Kidney (tissue), 14 donors: ENCODE data around the gene JMJD1C. TPM values are rescaled to one million over a fixed set of nuclear protein-coding genes. Genes with fewer than 3 reads are reported as not detected.

Experiments used
- DNase-seq, 5 donors: peaks; one replicate each; pipeline ENCODE4 v3.0.0-alpha.2; 2013 to 2020
- FAIRE-seq: peaks from 2 replicates; lab custom pipeline; 2012; peaks lifted over from hg19 to GRCh38; lab: Jason Lieb, UNC
- H3K27ac ChIP-seq, 2 donors: one replicate each; pipeline ENCODE4 v1.7.0; 2013; ENCODE audit warnings: low read depth in 2 of 2, low read length in 2 of 2, inconsistent platforms in 1 of 2
- H3K27me3 ChIP-seq: one replicate; pipeline ENCODE4 v1.7.1; 2013; ENCODE audit warnings: low read length, inconsistent platforms; ENCODE audit not compliant: control insufficient read depth, insufficient read depth
- H3K36me3 ChIP-seq, 3 donors: one replicate each; pipeline versions ENCODE4 v1.7.0 to v1.7.1; 2013; ENCODE audit warnings: low read length in 3 of 3, control low read depth in 1 of 3, inconsistent platforms in 1 of 3; ENCODE audit not compliant: insufficient read depth in 3 of 3, control insufficient read depth in 2 of 3
- H3K4me1 ChIP-seq, 3 donors: one replicate each; pipeline versions ENCODE4 v1.7.0 to v1.7.1; 2013; ENCODE audit warnings: low read length in 3 of 3, inconsistent platforms in 1 of 3, low read depth in 1 of 3; ENCODE audit not compliant: control insufficient read depth in 2 of 3, insufficient read depth in 2 of 3
- H3K4me3 ChIP-seq, 3 donors: one replicate each; pipeline versions ENCODE4 v1.7.0 to v1.8.1; 2013; ENCODE audit warnings: low read length in 3 of 3, control low read depth in 1 of 3, inconsistent platforms in 1 of 3
- H3K9ac ChIP-seq, 3 donors: one replicate each; pipeline versions ENCODE4 v1.7.0 to v1.7.1; 2013; ENCODE audit warnings: low read length in 3 of 3, control low read depth in 1 of 3, inconsistent platforms in 1 of 3
- H3K9me3 ChIP-seq, 3 donors: one replicate each; pipeline versions ENCODE4 v1.7.0 to v1.7.1; 2013; ENCODE audit warnings: low read length in 3 of 3, control low read depth in 1 of 3, inconsistent platforms in 1 of 3; ENCODE audit not compliant: control insufficient read depth in 2 of 3, insufficient read depth in 1 of 3
- intact Hi-C: fragments of 100-400 bp; cut with DNase I; formaldehyde crosslinking; loops from one replicate; pipeline ENCODE4 v1.11.1; 2022
- polyA plus RNA-seq: library from polyadenylated mRNA; stranded (reverse); fragments of 350-450 nt; fragmentation: Illumina TruSeq; extraction: RNeasy Lipid Tissue Mini Kit (QIAGEN cat#74804); gene quantifications from one replicate; pipeline ENCODE4 v1.2.3, GENCODE V29; 2014; ENCODE audit warnings: low read depth, low replicate concordance; ENCODE audit not compliant: insufficient read depth
- total RNA-seq: library from RNA; stranded (reverse); fragmentation: NEBNext Ultra II Directional; extraction: Animal tissue kit (Norgen Biotek cat#: 25700); gene quantifications from one replicate; pipeline ENCODE4 v1.2.1, GENCODE V29; 2021
- TF ChIP-seq, protein P1 (sequence below): IDR thresholded peaks from 3 replicates; pipeline ENCODE4 v1.5.1; 2012; ENCODE audit warnings: mild to moderate bottlenecking, moderate library complexity, borderline replicate concordance; ENCODE audit not compliant: insufficient read depth; ENCODE audit errors: extremely low read depth
- donor health status: control.
- donor health status: control.
- donor health status: control.
- donor health status: control.
- donor health status: control.
- donor health status: DM: yes; HTN: yes; CAD: no.
- donor health status: Normal renal cell carcinoma (clear cell type).

Gene JMJD1C
- total and polyA plus RNA-seq, 2 donors from 2014 or later: 18.9 to 92.9 TPM

DNA sequence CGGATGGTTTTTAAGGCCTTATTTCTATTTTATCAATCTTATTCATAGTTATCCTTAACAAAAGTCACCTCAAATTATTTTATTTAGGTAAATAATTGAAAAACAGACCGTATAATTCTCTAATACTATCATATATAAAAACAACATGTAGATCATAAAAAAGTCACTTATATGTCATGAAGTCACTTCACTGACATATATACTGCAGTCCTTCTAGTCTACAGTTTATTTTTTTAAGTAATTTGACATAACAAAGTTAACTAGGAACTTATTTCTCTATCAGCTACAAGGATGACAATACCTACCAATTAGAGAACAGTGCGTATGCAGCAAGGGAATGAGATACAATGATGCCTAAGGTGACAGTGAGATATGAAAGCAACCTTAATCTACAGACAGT, 26.2 kb downstream of the JMJD1C start:
- FAIRE-seq: no peak
- intact Hi-C loops: no loop called here
- Histone ChIP-seq H3K4me1 (no peaks in the 10 kb centered on the region), H3K9me3 (no peaks in the 10 kb centered on the region), H3K9ac (no peak overlapping the region), H3K36me3 (no peaks in the 10 kb centered on the region), H3K27ac (no peak overlapping the region), H3K27me3 (no peaks in the 10 kb centered on the region), H3K4me3 (no peak overlapping the region)
- TF ChIP-seq, protein P1, sequence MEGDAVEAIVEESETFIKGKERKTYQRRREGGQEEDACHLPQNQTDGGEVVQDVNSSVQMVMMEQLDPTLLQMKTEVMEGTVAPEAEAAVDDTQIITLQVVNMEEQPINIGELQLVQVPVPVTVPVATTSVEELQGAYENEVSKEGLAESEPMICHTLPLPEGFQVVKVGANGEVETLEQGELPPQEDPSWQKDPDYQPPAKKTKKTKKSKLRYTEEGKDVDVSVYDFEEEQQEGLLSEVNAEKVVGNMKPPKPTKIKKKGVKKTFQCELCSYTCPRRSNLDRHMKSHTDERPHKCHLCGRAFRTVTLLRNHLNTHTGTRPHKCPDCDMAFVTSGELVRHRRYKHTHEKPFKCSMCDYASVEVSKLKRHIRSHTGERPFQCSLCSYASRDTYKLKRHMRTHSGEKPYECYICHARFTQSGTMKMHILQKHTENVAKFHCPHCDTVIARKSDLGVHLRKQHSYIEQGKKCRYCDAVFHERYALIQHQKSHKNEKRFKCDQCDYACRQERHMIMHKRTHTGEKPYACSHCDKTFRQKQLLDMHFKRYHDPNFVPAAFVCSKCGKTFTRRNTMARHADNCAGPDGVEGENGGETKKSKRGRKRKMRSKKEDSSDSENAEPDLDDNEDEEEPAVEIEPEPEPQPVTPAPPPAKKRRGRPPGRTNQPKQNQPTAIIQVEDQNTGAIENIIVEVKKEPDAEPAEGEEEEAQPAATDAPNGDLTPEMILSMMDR: no peak
- no peak for DNase-seq

DNA sequence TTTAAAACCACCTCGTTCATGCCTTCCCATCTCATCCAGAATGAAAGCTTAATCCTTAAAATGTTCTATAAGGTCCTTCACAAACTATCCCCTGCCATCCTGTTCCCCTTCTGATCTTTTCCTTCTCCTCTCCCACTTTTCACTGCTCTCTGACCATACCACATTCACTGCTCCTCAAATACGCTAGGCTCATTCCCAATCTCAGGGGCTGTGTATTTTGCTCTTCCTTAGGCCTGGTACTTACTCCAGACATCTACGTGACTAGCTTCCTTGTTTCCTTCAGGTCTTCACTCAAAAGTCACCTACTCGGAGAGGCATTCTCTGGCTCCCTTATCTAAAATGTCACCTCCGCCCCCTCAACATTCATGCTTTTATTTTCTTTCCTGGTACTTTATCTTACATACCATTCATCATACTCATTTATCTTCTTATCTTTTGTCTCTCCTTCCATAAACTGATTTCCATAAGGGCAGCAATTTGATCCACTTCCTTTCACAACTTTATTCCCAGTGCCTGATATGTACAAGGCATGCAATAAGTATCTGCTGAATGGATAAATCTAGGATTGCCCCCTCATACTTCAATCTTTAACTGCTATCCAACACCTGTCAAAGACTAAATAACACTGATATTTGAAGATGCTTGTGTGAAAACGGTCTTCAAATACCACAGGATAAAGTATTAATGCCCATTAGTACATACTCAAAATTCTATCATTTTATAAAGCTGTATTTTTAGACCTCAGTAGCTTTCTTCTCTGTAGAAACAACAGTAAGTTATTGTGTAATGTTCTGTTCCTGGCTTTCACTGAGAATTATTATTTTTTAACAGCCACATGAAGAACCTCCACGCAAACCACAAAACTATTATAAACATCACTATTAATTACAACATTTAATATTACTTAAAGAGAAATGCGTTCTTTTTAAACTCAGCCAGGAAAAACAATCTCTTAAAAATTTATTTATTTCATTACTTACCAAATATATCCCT, 27.0 kb downstream of the JMJD1C start:
- intact Hi-C loops: no loop called here
- no peak for FAIRE-seq
- H3K27ac ChIP-seq: no peak overlapping the region
- no peak overlapping the region for H3K4me3 ChIP-seq
- no peak for DNase-seq
- H3K27me3 ChIP-seq: no peaks in the 10 kb centered on the region
- no peaks in the 10 kb centered on the region for H3K36me3 ChIP-seq
- no peaks in the 10 kb centered on the region for H3K9me3 ChIP-seq
- no peak overlapping the region for H3K9ac ChIP-seq
- no peaks in the 10 kb centered on the region for H3K4me1 ChIP-seq
- TF ChIP-seq, protein P1: no peak

DNA sequence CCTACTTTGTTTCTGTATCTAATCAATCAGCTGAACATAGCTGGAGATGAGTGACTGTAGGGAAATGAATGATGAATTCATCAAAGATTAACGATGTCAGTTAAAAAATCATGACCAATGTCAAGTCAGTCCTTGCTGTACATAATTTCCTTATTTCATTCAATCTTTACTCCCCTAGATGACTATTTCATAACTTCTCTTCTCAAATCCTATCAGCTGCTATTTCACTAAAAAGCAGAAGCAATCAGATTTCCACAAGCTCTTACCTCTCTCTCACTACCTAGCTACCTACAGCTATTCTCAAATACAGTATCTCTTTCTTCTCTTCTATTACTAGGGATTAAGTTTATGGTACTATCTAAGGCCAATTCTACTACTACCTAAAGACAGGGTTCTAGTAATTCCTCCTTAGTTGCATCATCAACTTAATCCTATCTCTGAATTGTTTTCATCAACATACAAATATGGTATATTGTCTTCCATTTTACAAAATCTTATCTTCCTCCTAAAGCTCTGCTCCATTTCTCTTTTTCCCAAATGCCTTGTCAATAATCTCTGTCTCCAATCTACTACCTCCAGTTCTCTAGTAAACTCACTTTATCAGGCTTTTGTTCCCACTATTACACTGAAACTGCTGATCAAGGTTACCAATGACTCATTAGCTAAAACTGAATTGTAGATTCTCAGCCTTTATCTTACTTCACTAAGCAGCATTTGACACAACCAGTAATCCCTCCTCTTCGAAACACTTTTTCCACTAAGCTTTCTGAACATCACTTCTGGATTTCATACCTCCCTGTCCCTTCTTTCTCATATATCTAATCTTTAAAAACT, 28.4 kb downstream of the JMJD1C start:
- no peak overlapping the region for H3K4me3 ChIP-seq
- no peaks in the 10 kb centered on the region for H3K9me3 ChIP-seq
- no peaks in the 10 kb centered on the region for H3K27me3 ChIP-seq
- FAIRE-seq (no peak), DNase-seq (no peak)
- TF ChIP-seq, protein P1: no peak
- H3K27ac ChIP-seq: no peak overlapping the region
- intact Hi-C loops: no loop called here
- no peaks in the 10 kb centered on the region for H3K36me3 ChIP-seq
- H3K4me1 ChIP-seq: no peaks in the 10 kb centered on the region
- no peak overlapping the region for H3K9ac ChIP-seq
